ENCODE results near the gene NKAIN2. TPM values are rescaled to one million over a fixed set of nuclear protein-coding genes. Genes with fewer than 3 reads are reported as not detected.

The NKAIN2 gene
- total RNA-seq (2021) (1.2 and 2.2 TPM in 2 replicates), Bru-seq, nascent RNA (percentile 36 among the genes with signal in this experiment), BruChase-seq, experiment 1, labeled RNA remaining after a 2-hour chase (percentile 47 among the genes with signal in this experiment), BruChase-seq, experiment 2, labeled RNA remaining after a 6-hour chase (percentile 52 among the genes with signal in this experiment)
- long read RNA-seq, partial matches to known transcripts = 0 of 4 reads
- long read RNA-seq, other reads (novel, unspliced or antisense) = 4 of 4 reads

DNA sequence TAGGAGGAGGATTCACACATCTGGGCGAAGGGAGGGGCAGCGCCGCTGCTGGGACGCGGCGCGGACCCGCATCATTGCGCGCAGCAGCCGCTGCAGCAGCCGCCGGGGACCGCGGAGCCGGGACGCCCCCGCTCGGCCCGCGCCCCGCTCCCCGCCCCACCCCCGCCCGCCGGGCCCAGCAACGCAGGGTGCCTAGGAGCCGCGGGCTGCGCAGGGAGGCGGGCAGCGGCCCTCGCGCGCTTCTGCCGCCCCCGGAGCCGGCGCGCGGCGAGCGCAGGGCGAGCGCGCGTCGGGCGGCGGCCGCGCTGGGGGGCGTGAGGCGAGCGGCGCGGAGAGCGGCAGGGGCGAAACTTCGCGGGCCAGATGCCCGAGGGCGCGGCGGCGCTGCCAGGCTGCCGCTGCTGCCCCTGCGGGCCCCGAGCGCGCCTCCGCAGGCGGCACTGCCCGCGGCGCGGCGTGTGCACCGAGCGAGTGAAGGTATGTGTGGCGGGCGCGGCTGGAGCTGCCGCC is at the start of gene NKAIN2:
NKAIN2 (plus strand) TSS at position 362 of the 510 bp plus-strand sequence.
- Histone ChIP-seq H3K9me3 (ENCODE audit: low read depth, low read length, poor library complexity, severe bottlenecking) (no peaks in the 10 kb centered on the region), H3K27me3 (replicated peaks; ENCODE audit: insufficient read depth, low read depth, low read length, poor library complexity) (peaks cover 48% of the 10 kb centered on the region), H3K27ac (ENCODE audit: low read depth, low read length, poor library complexity, severe bottlenecking) (peak within 1 kb of the TSS; percentile 15), H3K4me1 (ENCODE audit: insufficient read depth, low read length, poor library complexity, severe bottlenecking) (peaks cover 7% of the 10 kb centered on the region), H3K4me3 (ENCODE audit: low read depth, low read length, poor library complexity, severe bottlenecking) (peak within 1 kb of the TSS; percentile 66), H3K36me3 (ENCODE audit: insufficient read depth, low read length, poor library complexity, severe bottlenecking) (no peaks in the 10 kb centered on the region)
- ChIA-PET CTCF (interaction anchor here (1.9 to 2.1 kb wide), 2 partner anchors 992 to 996 kb away, joined by 6 to 12 read pairs; no protein-coding TSS in a partner anchor), POLR2A (ENCODE audit: low non-redundant PET) (interaction anchor here (0.5 kb wide), 1 partner anchor 361 kb away, joined by 9 read pairs; no protein-coding TSS in a partner anchor)
- no peak for DNase-seq (ENCODE audit: low spot score)
- intact Hi-C loops (cut with micrococcal nuclease; ENCODE audit: unreplicated experiment) = loop anchor here (2.0 to 10.0 kb wide), 5 partner anchors 389 to 1051 kb away; no protein-coding TSS in a partner anchor
- BruUV-seq (replicated peaks) = no TSS peak
- no peak for TF ChIP-seq EZH2 (IDR thresholded peaks at IDR 0.05; ENCODE audit: borderline replicate concordance, low read depth, low read length, poor library complexity, severe bottlenecking)
- TF ChIP-seq, protein P1, sequence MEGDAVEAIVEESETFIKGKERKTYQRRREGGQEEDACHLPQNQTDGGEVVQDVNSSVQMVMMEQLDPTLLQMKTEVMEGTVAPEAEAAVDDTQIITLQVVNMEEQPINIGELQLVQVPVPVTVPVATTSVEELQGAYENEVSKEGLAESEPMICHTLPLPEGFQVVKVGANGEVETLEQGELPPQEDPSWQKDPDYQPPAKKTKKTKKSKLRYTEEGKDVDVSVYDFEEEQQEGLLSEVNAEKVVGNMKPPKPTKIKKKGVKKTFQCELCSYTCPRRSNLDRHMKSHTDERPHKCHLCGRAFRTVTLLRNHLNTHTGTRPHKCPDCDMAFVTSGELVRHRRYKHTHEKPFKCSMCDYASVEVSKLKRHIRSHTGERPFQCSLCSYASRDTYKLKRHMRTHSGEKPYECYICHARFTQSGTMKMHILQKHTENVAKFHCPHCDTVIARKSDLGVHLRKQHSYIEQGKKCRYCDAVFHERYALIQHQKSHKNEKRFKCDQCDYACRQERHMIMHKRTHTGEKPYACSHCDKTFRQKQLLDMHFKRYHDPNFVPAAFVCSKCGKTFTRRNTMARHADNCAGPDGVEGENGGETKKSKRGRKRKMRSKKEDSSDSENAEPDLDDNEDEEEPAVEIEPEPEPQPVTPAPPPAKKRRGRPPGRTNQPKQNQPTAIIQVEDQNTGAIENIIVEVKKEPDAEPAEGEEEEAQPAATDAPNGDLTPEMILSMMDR (conservative IDR thresholded peaks at IDR 0.05; ENCODE audit: low read depth, low read length) = no peak

DNA sequence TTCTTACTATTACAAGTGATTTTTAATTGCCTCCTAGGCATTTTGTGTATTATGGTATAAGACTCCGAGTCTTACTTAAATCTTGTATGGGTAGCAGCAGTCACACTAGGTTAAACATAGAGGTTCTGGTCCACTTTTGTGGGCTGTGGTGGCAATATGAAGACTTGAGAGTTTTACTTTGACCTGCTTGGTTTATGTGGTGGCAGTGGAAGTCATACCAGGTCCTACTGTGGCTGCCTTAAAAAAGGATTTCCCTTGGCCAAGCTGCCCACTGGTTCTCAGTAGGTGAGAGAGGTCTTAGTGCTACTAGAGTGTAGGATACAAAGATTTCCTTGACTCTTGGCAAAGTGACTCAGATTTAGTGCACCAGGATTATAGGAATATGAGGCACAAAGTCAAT is 44.2 kb upstream of the NKAIN2 start:
- DNase-seq (ENCODE audit: low spot score) = no peak
- ChIA-PET POLR2A (ENCODE audit: low non-redundant PET) (no interaction called here), CTCF (no interaction called here)
- no TSS peak for BruUV-seq (replicated peaks)
- intact Hi-C loops (cut with micrococcal nuclease; ENCODE audit: unreplicated experiment) = no loop called here
- Histone ChIP-seq H3K27ac (ENCODE audit: low read depth, low read length, poor library complexity, severe bottlenecking) (no peak overlapping the region), H3K4me1 (ENCODE audit: insufficient read depth, low read length, poor library complexity, severe bottlenecking) (peaks cover 13% of the 10 kb centered on the region), H3K36me3 (ENCODE audit: insufficient read depth, low read length, poor library complexity, severe bottlenecking) (no peaks in the 10 kb centered on the region), H3K9me3 (ENCODE audit: low read depth, low read length, poor library complexity, severe bottlenecking) (no peaks in the 10 kb centered on the region), H3K27me3 (replicated peaks; ENCODE audit: insufficient read depth, low read depth, low read length, poor library complexity) (no peaks in the 10 kb centered on the region), H3K4me3 (ENCODE audit: low read depth, low read length, poor library complexity, severe bottlenecking) (no peak overlapping the region)
- TF ChIP-seq, protein P1 (conservative IDR thresholded peaks at IDR 0.05; ENCODE audit: low read depth, low read length) = no peak
- TF ChIP-seq EZH2 (IDR thresholded peaks at IDR 0.05; ENCODE audit: borderline replicate concordance, low read depth, low read length, poor library complexity, severe bottlenecking) = no peak

DNA sequence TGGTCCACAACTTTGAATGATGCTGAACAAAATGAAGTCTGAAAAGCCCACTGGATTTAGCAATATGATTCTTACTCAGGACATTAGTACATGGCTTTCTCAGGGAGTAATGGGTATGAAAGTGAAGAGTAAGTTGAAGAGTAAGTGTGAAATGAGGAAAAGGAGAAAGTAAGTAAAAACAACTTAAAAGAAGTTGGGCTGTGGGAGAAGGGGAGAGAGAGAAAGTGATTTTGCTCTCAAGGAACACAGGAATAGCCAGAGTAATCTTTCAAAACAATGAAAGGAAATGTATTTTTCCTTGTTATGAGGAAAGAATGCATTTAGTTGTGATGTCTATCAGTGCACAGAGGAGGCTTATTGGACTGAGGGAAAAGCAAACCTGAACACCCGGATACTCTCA is 39.8 kb upstream of the NKAIN2 start:
- Histone ChIP-seq H3K9me3 (ENCODE audit: low read depth, low read length, poor library complexity, severe bottlenecking) (no peaks in the 10 kb centered on the region), H3K4me3 (ENCODE audit: low read depth, low read length, poor library complexity, severe bottlenecking) (no peak overlapping the region), H3K4me1 (ENCODE audit: insufficient read depth, low read length, poor library complexity, severe bottlenecking) (peaks cover 26% of the 10 kb centered on the region), H3K27me3 (replicated peaks; ENCODE audit: insufficient read depth, low read depth, low read length, poor library complexity) (no peaks in the 10 kb centered on the region), H3K36me3 (ENCODE audit: insufficient read depth, low read length, poor library complexity, severe bottlenecking) (no peaks in the 10 kb centered on the region), H3K27ac (ENCODE audit: low read depth, low read length, poor library complexity, severe bottlenecking) (no peak overlapping the region)
- intact Hi-C loops (cut with micrococcal nuclease; ENCODE audit: unreplicated experiment) = no loop called here
- POLR2A ChIA-PET (ENCODE audit: low non-redundant PET) = no interaction called here
- TF ChIP-seq EZH2 (IDR thresholded peaks at IDR 0.05; ENCODE audit: borderline replicate concordance, low read depth, low read length, poor library complexity, severe bottlenecking) = no peak
- TF ChIP-seq, protein P1 (conservative IDR thresholded peaks at IDR 0.05; ENCODE audit: low read depth, low read length) = no peak
- BruUV-seq (replicated peaks) = no TSS peak
- DNase-seq (ENCODE audit: low spot score) = no peak
- CTCF ChIA-PET = no interaction called here
